Measurements from ENCODE around the gene DDX20.

- no peak for TF ChIP-seq CTCF (conservative IDR thresholded peaks at IDR 0.05; ENCODE audit: low read depth, low read length)
- TF ChIP-seq EZH2 (IDR thresholded peaks at IDR 0.05; ENCODE audit: low read length, unreplicated experiment) = no peak
- no peak for TF ChIP-seq EZH2phosphoT487 (IDR thresholded peaks at IDR 0.05; ENCODE audit: borderline replicate concordance, low read length)
These were observed 31.0 kb downstream of the DDX20 start for GRCh38 chr1:111786669-111787207.

Data from PC-3 (cell line).